ENCODE results near the gene IFFO2.

Gene IFFO2

GRCh38 chr1:18949686-18950400, 6.6 kb downstream of the IFFO2 start:
- peak; percentile 37 for DNase-seq

GRCh38 chr1:18948913-18949685, 7.4 kb downstream of the IFFO2 start:
- no peak for DNase-seq

- peak; percentile 75 for DNase-seq
These were observed 8.2 kb downstream of the IFFO2 start for GRCh38 chr1:18948048-18948912.

- no peak for DNase-seq
These were observed 8.9 kb downstream of the IFFO2 start for GRCh38 chr1:18947570-18947969.

GRCh38 chr1:18946550-18947381, 9.7 kb downstream of the IFFO2 start:
- DNase-seq = no peak

- no peak for DNase-seq
These were observed 11.1 kb downstream of the IFFO2 start for GRCh38 chr1:18945401-18945849.

GRCh38 chr1:18944810-18945209, 11.7 kb downstream of the IFFO2 start:
- no peak for DNase-seq

DNA sequence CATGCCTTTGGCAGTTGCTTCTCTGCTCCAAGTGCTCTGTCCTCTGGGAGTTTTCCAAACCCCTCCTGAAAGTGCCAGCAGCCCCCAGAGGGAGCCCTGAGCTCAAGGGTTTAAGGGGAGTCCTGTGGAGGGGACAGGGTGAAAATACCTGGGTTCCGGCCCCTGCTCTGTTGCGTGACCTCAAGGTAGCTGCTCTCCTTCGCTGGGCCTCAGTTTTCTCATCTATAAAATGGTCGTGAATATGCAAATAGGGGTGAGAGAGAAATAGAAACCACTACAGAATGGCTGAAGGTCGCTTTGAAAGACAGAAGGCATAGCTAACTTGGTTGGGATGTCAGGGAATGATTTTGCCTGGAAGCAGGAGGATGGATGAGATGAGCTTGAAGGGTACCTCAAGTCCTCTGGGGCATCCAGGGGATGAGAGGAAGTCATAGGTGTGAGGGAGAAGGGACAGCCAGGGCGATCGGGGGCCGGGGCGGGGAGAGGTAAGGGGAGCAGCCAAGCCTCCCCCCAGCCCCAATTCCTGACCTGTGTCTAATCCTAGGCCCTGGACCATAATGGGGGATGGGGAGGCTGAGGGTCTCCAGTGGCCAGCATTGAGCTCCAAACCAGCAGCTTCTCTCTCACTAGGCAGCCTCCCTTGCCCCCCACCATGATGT, 12.4 kb downstream of the IFFO2 start:
- no peak for DNase-seq

DNA sequence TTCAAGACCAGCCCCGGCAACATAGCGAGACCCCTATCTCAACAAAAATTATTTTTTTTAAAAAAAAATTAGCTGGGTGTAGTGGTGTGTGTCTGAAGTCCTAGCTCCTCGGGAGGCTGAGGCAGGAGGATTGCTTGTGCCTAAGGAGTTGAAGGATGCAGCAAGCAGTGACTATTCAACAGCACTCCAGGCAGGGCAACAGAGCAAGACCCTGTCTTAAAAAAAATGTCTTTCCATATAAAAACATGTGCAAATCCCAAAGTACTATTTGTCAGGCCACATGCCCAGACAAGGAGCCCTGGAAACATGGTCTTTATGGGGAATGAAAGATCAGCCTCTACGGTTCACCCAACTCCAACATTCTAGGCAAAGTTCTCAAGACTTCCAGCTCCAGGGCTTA, 13.3 kb downstream of the IFFO2 start:
- no peak for DNase-seq

DNA sequence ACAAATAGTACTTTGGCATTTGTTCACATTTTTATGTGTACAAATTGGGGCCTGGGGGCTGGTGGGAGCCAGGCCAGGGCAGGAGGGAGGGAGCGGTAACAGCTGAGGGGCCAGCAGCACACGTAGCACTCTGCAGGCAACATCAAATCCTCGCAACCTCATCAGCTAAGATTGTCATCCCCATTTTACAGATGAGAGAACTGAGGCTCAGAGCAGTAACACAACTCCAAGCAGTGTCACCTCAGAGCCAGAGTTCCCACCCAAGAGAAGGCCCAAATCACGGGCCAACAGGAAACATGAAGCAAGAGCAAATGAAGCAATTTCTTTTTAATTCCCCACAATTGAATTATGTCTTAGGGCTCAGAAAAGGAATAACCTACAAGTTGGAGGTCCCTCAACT, 14.1 kb downstream of the IFFO2 start:
- DNase-seq = no peak

DNA sequence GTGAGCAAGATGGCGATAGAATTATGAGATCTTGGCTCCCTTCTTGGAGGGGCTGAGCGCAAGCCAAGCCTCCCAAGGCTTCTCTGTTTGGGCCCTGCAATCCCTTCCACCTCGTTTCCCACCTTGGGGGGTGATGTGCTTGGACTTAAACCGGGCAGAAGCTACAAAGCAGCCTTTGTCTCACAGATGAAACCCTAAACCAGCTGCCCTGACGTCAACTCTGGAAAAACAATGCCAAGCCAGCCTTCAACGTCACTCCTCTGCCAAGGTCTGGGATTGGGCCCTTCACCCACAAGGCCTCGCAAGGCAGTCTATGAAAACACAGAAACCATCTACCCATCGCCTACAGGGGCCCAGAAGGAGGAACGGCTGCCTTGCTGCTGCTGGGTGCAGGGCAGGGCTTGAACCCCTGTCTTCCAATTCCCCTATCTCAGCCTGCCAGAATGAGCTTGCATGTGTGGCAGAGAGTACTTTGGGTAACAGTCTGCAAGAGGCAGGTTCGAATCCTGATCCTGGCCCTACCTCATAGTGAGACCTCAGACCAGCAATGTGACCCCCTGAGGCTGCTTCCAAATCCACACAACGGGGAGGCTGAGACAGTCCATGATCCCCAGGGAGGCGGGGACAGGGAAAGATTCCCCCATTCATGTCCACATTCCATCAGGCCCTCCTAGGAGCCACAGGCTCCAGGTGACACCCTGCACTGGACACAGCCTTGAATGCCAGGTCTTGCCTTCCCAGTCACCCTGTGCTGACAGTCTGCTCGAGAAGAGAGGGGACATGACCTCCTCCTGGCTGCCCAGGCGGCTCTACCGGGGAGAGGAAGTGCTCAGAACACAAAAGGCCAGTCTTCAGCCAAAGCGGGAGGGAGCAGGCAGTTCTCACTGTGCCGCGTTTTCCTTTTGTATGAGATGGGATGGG, 15.0 kb downstream of the IFFO2 start:
- DNase-seq = no peak

DNA sequence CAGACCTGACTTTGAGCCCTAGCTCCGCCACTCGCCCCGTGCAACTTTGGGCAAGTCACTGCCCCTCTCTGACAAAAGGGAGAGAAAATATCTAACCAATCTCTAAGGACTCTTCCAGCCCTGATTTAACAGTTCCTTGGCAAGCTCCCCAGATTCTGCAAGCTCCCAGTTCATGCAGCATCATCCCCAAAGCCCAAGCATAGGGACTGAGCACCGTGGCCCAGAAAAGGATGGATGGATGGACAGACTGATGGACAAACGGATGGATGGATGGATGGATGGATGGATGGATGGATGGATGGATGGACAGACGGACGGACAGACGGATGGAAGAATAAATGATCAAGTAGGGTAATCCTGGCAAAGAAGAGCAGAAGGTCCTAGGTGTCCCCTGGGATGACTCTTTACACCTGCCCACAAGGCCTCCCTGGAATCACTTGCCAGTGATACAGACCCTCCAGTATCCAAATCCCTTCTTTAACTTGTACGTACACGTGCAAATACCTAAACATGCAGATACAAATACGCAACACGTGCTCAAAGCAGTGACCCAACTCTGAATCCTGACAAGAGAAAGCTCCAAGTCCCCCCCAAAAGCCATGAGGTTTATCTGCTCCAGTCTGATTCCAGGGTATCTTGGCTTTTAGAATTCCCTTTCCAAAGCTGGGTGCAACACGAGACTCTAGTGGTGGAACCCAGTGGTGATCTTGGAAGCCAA, 16.0 kb downstream of the IFFO2 start:
- no peak for DNase-seq

GRCh38 chr1:18939398-18940302, 16.8 kb downstream of the IFFO2 start:
- DNase-seq = no peak

- DNase-seq = no peak
These were observed 17.8 kb downstream of the IFFO2 start for GRCh38 chr1:18938707-18939070.

DNA sequence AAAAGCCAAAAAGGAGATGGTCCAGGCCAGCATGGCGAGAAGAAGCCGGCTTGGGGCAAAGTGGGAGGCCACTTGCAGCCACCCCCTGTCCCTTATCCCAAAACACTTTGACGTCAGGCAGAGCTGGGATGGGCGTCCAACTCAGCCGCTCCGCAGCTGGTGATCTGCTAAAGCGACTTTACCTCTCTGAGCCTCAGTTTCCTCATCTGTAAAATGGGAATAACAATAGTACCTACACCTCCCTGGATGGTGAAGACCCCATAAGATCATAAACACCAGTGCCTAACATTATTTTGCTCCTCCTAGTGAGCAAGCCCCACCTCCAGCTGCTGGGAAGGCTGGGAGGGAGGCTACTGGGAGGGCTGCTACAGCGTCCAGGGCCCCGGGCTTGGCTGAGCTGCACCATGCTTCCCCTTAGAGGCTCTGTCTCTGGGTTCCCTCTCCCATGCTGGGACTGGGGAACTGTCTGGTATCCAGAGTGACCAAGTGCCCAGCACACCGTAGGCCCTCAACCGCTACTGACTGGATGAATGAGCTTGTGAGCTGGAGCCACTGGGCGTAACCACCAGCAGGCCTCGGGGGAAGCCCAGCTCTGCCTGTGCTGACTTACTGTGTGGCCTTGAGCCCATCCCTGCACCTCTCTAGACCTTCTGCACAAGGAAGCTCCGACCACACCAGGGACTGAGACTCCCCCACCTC, 18.3 kb downstream of the IFFO2 start:
- no peak for DNase-seq

GRCh38 chr1:18937539-18937938, 18.9 kb downstream of the IFFO2 start:
- DNase-seq = no peak

DNA sequence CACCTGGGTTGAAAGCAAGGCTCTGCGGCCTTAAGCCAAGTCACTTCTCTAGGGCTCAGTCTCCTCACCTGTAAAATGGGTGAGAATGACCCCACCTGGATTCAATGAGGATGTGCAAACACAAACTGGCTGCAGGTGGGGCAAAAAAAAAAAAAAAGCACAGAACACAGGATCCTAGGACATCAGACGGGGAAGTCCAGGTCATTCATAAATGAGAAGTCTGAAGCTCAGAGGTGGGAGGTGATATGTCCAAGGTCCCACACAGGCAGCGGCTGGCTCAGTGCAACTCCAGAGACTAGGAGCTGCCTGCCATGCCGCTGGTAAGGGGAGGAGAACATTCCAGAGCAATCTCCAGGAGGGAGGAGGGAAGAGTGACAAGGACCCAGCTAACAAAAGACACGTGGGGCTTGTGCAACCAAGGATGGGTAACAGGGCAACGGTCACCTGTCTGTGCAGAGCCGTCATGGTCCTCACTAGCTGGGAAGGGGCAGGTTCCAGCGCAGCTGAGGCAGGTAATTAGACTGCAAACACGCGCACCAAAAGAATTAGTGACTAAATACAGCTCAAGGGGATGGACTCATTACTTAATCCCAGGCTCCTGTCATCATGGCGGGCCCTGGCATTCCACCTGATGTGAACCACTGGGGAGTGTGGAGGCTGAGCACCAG, 19.5 kb downstream of the IFFO2 start:
- no peak for DNase-seq

- DNase-seq = no peak
These were observed 20.0 kb downstream of the IFFO2 start for GRCh38 chr1:18936471-18936813.

All from activated naive CD4-positive, alpha-beta T cell treated with Interleukin-2 at 50 U/mL for 16 hours (primary cell).